GM20431 (cell line): Measurements from ENCODE around the gene DCAF15.

Source experiments
- in situ Hi-C: fragments of 300-500 bp; cut with MseI, MboI; formaldehyde crosslinking; loops from one replicate; pipeline ENCODE4 v1.15.0; 2020; ENCODE audit warnings: low sequenced_read_pairs; ENCODE audit not compliant: unreplicated experiment

The DCAF15 gene

GRCh38 chr19:13929956-13930355 is 22.4 kb upstream of the DCAF15 start:
- in situ Hi-C loops: no loop called here

DNA sequence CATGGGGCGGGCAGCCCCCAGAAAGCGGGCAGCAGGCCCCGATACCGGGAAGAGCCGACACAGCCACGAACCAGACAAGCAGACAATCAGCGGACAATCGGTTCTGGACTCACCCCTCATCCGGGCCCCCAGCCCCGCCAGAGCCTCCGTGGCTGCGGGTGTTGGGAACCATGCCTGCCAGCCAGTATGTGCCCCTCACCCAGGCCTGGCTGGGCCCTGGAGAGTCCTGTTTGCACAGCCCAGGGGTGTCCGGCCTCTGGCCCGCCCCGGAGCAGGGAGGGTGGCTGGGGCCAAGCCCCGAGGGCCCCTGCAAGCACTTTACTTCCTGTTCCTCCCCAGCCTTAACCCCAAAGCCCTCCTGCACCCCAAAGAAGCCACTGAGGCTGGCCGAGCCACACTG is 21.9 kb upstream of the DCAF15 start:
- in situ Hi-C loops: no loop called here

GRCh38 chr19:13931391-13932148 is 20.7 kb upstream of the DCAF15 start:
- in situ Hi-C loops: no loop called here

GRCh38 chr19:13932149-13932637 is 20.1 kb upstream of the DCAF15 start:
- in situ Hi-C loops: no loop called here

DNA sequence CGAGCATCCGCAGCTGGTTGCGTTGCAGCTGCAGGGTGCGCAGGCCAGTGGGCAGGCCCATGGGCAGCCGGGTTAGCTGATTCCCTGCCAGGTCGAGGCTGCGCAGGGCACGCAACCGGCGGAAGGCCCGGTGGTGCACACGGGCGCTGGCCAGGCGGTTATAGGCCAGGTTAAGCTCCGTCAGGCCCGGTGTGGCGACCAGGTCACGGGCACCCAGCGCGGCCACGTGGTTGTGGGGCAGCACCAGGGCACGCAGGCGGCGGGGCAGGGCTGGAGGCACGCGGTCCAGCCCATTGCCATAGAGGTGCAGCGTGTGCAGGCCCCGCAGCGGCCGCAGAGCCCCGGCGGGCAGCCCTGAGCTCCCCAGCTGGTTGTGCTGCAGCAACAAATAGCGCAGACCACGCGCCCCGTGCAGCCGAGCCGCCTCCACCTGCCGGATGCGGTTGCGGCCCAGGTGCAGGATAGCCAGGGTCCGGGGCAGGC is 19.4 kb upstream of the DCAF15 start:
- in situ Hi-C loops: no loop called here

DNA sequence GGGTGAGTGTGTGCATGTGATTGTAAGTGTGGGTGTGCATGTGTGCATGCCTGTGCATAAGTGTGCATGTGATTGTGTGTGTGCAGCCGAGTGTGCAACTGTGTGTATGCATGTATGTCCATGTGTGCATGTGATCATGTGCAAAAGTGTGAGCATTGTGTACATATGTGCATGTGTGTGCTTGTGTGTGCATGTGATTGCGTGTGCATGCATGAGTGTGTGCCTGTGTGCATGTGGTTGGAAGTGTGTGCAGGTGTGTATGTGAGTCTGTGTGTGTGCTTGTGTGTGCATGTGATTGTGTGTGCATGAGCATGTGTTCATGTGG is 17.6 kb upstream of the DCAF15 start:
- in situ Hi-C loops: no loop called here

DNA sequence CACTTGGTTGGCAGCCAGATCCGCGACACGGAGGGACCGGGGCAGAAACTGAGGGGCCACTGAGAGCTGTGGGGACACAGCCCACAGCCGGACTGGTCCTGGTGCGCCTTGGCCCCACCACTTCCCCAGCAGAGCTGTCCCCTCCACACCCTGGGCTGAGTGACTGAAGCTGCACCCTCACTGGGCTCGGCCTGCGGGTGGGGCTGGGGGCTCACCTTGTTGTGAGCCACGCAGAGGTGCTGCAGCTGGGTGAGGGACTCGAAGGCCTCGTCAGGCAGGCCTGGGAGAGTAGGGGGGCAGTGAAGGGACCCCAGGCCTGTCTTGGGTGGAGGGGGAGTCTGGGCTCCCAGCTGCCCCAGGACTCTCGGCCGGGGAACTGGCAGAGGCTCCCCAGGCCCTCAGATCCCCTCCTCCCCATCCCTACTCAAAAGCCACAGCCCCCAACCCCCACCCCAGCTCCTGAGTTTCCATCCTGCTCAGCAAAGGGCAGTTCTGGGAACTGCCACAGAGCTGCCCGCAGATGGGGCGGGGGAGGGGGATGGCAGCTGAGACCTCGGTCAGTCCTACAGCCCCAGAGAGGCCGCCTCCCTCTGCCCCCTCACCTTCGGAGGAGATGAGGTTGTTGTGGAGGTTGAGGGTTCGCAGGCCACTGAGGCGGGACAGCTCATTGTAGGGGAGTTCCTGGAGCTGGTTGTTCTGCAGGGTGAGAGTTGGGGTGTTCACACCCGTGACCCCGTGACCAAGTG is 16.4 kb upstream of the DCAF15 start:
- in situ Hi-C loops: no loop called here

DNA sequence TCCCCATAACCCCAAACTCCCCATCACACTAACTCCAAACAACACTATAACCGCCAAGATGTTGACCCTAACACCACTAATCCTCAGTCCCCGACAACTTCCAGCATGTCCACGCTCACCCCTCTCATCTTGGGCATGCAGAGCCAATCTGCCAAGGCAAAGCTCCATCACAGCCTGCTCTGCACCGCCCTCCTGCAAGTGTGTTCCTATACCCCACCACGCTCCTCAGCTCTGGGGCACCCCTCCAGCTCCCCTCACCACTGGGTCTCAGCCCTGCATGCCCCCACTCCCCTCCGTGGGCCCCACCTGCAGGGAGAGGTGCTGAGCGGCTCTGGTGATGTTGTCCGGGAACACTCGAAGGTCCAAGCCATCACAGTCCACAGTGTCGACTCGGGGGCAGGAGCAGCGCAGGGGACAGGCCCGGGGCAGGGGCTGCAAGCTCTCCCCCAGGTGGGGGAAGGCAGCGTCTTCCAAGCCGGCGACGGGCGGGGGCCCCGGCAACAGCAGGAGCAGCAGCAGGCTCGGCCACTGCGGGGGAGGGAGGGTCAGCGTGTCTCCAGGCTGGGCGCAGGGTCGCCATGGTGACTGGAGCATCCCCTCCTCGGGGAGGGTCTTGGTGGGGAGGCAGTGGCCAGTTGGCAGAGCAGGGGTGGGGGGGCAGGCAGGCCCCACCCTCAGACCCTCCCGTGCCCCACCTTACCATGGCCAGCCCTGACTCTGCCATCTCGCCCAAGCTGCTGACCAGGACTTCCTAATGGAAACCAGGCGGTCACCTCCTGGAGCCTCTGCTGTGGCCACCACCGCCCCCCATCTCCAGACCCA is 14.6 kb upstream of the DCAF15 start:
- in situ Hi-C loops: no loop called here

DNA sequence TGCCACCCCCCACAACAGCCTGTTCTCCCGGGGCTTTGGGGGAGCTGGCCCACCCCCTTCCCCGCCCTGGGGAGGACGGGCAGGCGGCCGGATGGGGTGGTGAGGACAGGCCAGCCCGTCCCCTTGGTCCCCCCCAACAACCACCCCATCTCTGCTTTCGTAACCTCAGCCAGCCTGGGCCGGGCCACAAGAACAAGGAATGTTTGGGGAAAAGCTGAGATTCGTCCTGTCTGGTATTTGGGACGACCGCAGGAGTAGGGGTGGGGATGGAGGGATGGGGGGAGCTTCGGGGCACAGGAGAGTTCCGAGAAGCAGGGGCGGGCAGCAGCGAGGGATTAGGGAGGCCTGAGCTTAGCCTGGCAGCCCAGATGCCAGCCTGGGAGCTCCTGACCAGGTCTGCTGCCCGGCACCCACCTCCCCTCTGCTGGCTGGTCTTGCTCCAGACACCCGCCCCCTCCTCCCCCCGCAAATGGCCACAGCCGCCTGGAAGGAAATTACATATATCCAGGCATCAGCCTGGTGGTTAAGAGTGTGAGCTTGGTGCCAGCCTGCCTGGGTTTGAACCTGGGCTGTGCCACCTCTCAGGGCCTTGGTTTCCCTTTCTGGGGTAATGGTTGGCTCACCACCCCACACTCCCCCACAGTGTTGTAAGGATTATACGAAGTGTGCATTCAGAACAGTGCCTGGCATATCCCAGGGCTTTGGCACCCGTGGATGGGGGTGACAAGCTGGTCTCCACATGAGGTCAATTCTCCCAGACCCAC is 13.8 kb upstream of the DCAF15 start, which contains the start of gene PODNL1:
TSS of gene PODNL1 (minus strand) at position 117 of the 764 bp plus-strand sequence. CDS start 236 bp downstream, outside the sequence.
- in situ Hi-C loops: no loop called here

DNA sequence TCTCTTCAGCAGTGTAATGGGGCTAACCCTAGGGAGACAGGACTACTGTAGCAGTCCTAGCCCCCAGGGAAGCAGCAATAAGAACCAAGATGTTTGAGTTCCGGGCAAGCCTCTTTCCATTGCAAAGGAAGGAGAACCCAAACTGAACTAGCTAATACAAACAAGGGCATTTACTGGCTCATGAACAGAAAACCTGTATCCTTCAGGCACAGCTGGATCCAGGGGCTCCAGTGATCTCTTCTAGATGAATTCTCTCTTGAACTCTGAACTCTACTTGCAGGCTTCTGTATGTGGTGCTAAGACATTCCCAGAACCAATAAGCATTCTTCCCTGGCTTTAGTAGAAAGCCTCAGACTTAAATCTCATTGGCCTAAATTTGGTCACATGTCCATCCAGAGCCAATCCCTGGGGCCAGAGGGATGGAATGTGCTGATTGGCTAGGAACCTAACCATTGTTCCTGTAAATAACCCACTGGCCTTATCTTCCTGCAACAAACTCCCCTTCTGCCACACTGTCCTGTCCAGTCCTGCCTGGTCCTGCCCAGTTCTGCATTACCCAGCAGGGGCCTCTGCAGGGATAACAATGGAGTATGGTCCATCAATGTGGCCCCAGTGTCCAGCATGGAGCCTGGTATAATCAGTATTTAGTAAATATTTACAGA is 10.2 kb upstream of the DCAF15 start:
- in situ Hi-C loops: no loop called here

- in situ Hi-C loops: no loop called here
These were observed 5.9 kb upstream of the DCAF15 start for GRCh38 chr19:13946414-13946813.

GRCh38 chr19:13951043-13951442 is 1.3 kb upstream of the DCAF15 start:
- in situ Hi-C loops: no loop called here

DNA sequence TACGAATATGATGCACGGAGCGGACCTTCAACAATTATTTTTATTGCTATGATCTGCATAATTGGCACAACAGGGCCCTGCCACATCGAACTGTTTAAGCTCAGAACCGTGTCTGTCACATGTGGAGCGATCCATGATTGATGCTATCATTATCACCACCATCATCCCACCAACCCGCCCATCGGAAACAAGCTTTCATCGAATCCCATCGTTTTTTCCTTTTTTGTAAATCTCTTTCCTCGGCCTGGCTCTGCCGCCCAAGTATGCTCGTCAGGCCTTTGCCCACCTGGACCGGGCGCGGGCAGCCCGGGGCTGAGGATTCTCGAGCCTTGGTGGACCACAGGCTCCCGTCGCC is 533 bp upstream of the DCAF15 start:
- in situ Hi-C loops: no loop called here

- in situ Hi-C loops: no loop called here
These were observed 722 bp downstream of the DCAF15 start for GRCh38 chr19:13952931-13953531.

DNA sequence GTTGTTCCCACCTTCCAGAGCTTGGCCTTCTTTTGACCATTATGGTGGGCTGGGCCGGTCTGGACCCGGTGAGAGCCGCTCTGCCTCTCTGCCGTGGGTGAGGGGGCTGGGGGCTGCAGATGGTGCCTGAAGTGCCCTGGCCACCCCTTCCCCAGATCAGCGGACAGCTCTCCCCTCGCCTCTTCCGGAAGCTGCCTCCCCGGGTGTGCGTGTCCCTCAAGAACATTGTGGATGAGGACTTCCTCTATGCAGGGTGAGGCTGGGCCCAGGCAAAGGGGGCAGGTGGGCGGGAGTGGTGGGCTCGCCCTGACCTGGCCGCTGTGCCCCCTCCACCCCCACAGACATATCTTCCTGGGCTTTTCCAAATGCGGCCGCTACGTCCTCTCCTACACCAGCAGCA is 1.9 kb downstream of the DCAF15 start:
- in situ Hi-C loops: no loop called here

DNA sequence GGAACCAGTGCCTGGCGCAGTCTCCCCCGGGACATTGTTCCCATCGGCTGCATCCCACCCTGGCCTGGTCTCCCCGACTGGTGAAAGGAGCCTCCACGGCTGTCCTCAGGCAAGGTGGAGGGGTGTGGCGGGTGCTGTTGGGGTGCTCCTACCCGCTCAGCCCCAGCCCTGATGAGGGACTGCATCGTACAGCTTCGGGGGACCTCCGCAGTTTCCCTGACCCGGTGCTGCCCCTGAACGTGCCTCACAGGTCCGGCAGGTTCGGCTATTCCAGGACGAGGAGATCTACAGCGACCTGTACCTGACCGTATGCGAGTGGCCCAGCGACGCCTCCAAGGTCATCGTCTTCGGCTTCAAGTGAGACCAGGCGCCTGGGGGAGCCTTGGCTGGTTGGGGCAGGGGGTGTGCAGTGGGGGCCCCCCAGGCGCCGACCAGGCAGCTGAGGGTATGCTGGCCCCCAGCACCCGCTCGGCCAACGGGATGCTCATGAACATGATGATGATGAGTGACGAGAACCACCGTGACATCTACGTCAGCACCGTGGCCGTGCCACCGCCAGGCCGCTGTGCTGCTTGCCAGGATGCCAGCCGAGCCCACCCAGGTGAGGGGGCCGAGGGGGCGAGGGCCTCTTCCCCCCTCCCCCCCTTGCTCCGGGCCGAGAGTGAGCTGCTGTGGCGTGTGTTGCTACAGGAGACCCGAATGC is 3.5 kb downstream of the DCAF15 start:
- in situ Hi-C loops: no loop called here

DNA sequence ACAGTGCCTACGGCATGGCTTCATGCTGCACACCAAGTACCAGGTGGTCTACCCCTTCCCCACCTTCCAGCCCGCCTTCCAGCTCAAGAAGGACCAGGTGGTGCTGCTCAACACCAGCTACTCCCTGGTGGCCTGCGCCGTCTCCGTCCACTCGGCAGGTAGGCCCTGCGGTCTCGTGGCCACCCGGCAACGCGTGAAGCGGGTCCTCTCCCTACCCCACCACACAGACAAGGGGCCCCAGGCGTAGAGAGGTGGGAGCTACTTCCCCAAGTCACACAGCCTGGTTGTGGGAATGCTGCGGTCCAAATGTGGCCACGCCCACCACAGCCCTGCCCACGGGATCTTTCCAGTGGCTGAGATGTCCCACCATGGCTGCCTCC is 4.0 kb downstream of the DCAF15 start:
- in situ Hi-C loops: no loop called here

- in situ Hi-C loops: no loop called here
These were observed 4.7 kb downstream of the DCAF15 start for GRCh38 chr19:13957051-13957450.
